KBM-7 (cell line): ENCODE measurements around the gene SULT1E1.

Source experiments
- DNase-seq: peaks from one replicate; pipeline ENCODE4 v3.0.0-alpha.2; 2015
- in situ Hi-C: fragments of 300-500 bp; cut with MboI; formaldehyde crosslinking; loops from 2 replicates; pipeline ENCODE4 v1.14.3; 2020; ENCODE audit warnings: low sequenced_read_pairs, low pct_unique_long_range_greater_than_20kb, mixed read lengths

The SULT1E1 gene

DNA sequence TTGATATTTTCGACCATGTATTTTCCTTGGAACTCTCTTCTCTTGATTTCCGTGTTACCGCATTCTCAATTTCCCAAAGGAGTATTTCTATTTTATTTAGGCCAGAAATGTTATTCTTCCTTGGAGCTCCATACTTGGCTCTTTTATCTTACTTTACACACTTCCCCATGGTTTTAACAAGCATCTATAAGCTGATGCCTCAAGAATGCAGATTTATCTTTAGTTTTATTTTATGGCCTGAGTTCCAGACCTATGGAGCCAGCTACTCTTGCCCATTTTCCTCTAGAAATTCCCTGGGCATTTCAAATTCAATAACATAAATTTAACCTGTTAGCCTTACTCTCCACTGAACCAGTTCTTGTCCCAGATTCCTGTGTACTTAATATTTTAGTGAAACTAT is 43.7 kb downstream of the SULT1E1 start:
- no peak for DNase-seq
- in situ Hi-C loops: no loop called here

GRCh38 chr4:69813628-69814027 is 46.3 kb downstream of the SULT1E1 start:
- no peak for DNase-seq
- in situ Hi-C loops: no loop called here

DNA sequence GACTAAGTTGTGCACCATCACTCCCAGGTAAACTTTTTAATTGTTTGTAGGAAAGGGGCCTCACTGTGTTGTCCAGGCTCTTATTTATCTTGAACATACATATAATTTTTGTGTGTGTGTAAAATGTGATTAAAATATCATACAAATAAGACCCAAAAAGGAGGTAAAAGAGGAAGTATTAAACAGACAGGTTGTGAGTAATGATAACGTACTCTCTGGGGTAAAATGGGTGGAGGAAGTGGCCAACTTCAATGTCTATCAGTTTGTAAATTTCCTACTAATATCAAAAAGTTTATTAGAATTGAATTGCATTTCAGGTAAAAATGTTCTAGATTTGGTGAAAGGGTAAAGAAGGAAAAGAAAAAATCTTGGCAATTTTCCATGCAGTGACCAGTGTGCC is 48.8 kb downstream of the SULT1E1 start:
- in situ Hi-C loops: no loop called here
- DNase-seq: peak; percentile 28

DNA sequence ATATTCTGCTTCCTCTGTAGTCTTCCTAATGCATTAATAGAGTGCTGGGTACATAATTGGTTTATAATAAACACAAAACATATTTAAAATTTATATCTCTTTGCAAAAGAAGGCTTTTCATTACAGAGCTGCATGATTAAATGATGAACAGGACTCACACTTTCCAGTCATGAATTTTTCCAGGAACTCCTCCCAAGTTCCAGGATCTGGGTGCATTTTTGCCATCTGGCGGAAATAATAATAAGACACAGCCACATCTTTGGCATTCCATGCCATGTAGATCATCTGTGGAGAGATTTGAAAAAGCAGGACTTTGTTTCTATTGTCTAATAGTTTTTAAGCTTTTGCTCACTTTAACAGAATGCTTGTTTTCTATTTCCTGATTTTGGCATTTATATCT is 59.3 kb downstream of the SULT1E1 start:
- DNase-seq: no peak
- in situ Hi-C loops: no loop called here

DNA sequence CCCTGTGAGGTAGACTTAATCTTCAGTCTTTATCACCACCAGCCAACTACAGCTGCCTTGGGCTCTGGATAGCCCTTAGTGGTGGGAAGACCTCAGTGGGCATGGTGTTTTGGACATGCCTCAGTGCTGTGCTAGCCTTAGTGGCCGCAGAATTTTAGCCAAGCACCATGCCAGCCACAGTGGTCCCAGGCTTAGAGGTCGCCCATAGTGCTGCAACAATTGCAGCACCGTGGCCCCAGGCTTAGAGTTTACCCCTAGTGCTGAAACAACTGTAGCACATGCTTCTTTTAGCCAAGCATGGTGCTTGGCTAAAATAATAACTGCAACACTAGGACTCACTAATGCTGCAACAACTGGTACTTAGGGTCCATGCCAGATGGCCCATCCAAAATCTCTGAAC is 60.6 kb downstream of the SULT1E1 start:
- no peak for DNase-seq
- in situ Hi-C loops: no loop called here

- in situ Hi-C loops: no loop called here
- no peak for DNase-seq
These were observed 66.2 kb downstream of the SULT1E1 start for GRCh38 chr4:69793732-69794131.
